ENCODE measurements around the gene MYH1. TPM values are rescaled to one million over a fixed set of nuclear protein-coding genes. Genes with fewer than 3 reads are reported as not detected.

The MYH1 gene
- total and polyA plus RNA-seq, 2 of the 8 experiments (the other 6 are each of a cell fraction or from before 2014, with no cell fraction given) = not detected

- Histone ChIP-seq H3K4me2 (ENCODE audit: insufficient read depth in 1 of 2, low read depth in 2 of 2, low read length in 2 of 2) (no peak overlapping the region), H3K79me2 (ENCODE audit: control insufficient read depth in 1 of 2, insufficient read depth in 2 of 2, low read length in 2 of 2) (no peaks in the 10 kb centered on the region), H3K56ac (replicated peaks; ENCODE audit: insufficient read length, low read depth, low read length) (no peak overlapping the region), H4K5ac (ENCODE audit: insufficient read length, low read depth, low read length) (no peak overlapping the region), H3K9ac (replicated peaks in 1 of 4; ENCODE audit: extremely low read depth in 1 of 4, low read depth in 3 of 4, low read length in 3 of 4) (no peak overlapping the region), H4K8ac (ENCODE audit: extremely low read depth, insufficient read depth, low read length) (no peak overlapping the region), H2AK5ac (ENCODE audit: low read depth, low read length) (no peak overlapping the region), H2BK5ac (ENCODE audit: low read depth, low read length) (no peak overlapping the region), H3K4me1 (replicated peaks in 1 of 4; ENCODE audit: control insufficient read depth in 3 of 4, insufficient read depth in 4 of 4, low read length in 3 of 4) (no peaks in the 10 kb centered on the region), H4K91ac (replicated peaks; ENCODE audit: insufficient read length, low read length) (no peak overlapping the region), H2AFZ (ENCODE audit: low read length) (no peak overlapping the region), H3K27ac (ENCODE audit: low read depth, low read length) (no peak overlapping the region), H3K36me3 (ENCODE audit: control insufficient read depth in 2 of 4, insufficient read depth in 4 of 4, low read length in 3 of 4) (no peaks in the 10 kb centered on the region), H3K23ac (ENCODE audit: insufficient read length) (no peak overlapping the region), H3K23me2 (ENCODE audit: low read depth, low read length) (no peaks in the 10 kb centered on the region), H3K4me3 (ENCODE audit: extremely low read depth in 1 of 4, insufficient read depth in 2 of 4, low read depth in 3 of 4, low read length in 4 of 4) (no peak overlapping the region), H2BK120ac (replicated peaks; ENCODE audit: low read depth, low read length) (no peak overlapping the region), H3K79me1 (ENCODE audit: low read depth, low read length) (no peaks in the 10 kb centered on the region), H3K18ac (ENCODE audit: extremely low read depth, low read length) (no peak overlapping the region), H3K4ac (replicated peaks; ENCODE audit: insufficient read length, low read depth, low read length) (no peak overlapping the region), H3K9me3 (ENCODE audit: insufficient read depth in 2 of 2, low read depth in 1 of 2, low read length in 1 of 2) (peaks cover 0 to 5% of the 10 kb centered on the region in 2 experiments; a peak in 2 of 4 replicates), H2BK20ac (ENCODE audit: low read length) (no peak overlapping the region), H3K27me3 (replicated peaks in 1 of 4; ENCODE audit: control insufficient read depth in 3 of 4, extremely low read depth in 1 of 4, insufficient read depth in 3 of 4, low read length in 3 of 4) (no peaks in the 10 kb centered on the region), H4K20me1 (replicated peaks in 1 of 2; ENCODE audit: control insufficient read depth in 1 of 2, insufficient read depth in 2 of 2, low read length in 2 of 2) (no peaks in the 10 kb centered on the region), H3K14ac (ENCODE audit: insufficient read length) (no peak overlapping the region), H2BK12ac (ENCODE audit: low read depth, low read length) (no peak overlapping the region), H2BK15ac (ENCODE audit: low read length) (no peak overlapping the region)
- 96% methylated on average over 2 of the region's 2 CpGs; no CpG with 5 or more reads in 1 of the 2 experiments for WGBS, 2 experiments (ENCODE audit: extremely low coverage in 1 of 2, insufficient coverage in 1 of 2, insufficient read length in 1 of 2, insufficient replicate concordance in 2 of 2, low coverage in 1 of 2, low lambda C conversion rate in 2 of 2, missing lambda C conversion rate in 1 of 2)
- DNase-seq (ENCODE audit: low read depth in 1 of 2, low spot score in 2 of 2) = no peak
- no peak for TF ChIP-seq GTF2F1 (IDR thresholded peaks at IDR 0.05; ENCODE audit: borderline replicate concordance, low read depth, low read length)
- TF ChIP-seq SIN3A (conservative IDR thresholded peaks at IDR 0.05 in 1 of 2, IDR thresholded peaks at IDR 0.05 in 1 of 2; ENCODE audit: low read depth in 1 of 2, low read length in 2 of 2) = no peak
- TF ChIP-seq MAFK (IDR thresholded peaks at IDR 0.05; ENCODE audit: low read depth, low read length) = no peak
- TF ChIP-seq BACH1 (IDR thresholded peaks at IDR 0.05; ENCODE audit: low read length) = no peak
- TF ChIP-seq ZNF274 (IDR thresholded peaks at IDR 0.05; ENCODE audit: borderline replicate concordance, extremely low read depth, low read length) = no peak
- TF ChIP-seq CTBP2 (IDR thresholded peaks at IDR 0.05; ENCODE audit: borderline replicate concordance, insufficient read depth, insufficient read length, low read length) = no peak
- TF ChIP-seq SP2 (IDR thresholded peaks at IDR 0.05; ENCODE audit: low read length) = no peak
- no peak for TF ChIP-seq KDM4A (IDR thresholded peaks at IDR 0.05; ENCODE audit: low read depth, low read length, severe bottlenecking)
- FAIRE-seq = no peak
- CTCF ChIA-PET (ENCODE audit: partially characterized antibody) = interaction anchor here (1.3 kb wide), 1 partner anchor 29 kb away, joined by 3 read pairs; no protein-coding TSS in a partner anchor
- POLR2A ChIA-PET (ENCODE audit: partially characterized antibody) = no interaction called here
Measured at GRCh38 chr17:10492004-10492403, 26.3 kb downstream of the MYH1 start.

All from H1 (cell line).